HG03439 (cell line): ENCODE data around the gene ANKRD33B.

Source experiments
- ATAC-seq: cut with Tn5 transposase; IDR thresholded peaks from one replicate; pipeline ENCODE4 v1.9.1; 2021; ENCODE audit warnings: mild to moderate bottlenecking, moderate library complexity; ENCODE audit not compliant: unreplicated experiment

ANKRD33B gene

DNA sequence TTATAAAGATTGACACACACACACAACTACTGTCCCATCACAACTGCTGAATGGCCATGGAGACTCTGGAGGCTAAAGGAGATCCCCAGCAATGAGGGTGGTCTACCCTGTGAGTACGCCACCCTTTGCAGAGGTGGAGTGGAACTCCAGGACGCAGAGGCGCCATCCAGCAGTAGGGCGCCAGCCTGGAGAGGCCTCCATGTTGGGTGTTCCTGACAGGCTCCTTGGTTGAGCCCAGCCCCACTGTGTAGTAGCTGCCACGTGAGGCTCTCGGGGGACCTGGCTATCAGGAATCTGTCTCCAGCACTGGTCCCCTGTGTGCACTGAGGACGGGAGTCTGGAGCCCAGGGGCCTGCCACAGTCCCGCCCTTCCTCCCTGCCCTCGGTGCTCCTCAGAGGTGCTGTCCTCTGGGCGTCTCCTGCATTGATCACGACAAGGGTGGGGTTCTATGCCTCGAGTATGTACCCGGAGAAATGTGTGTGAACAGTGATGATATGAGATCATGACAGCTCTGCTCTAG, 124.8 kb downstream of the ANKRD33B start:
- no peak for ATAC-seq

DNA sequence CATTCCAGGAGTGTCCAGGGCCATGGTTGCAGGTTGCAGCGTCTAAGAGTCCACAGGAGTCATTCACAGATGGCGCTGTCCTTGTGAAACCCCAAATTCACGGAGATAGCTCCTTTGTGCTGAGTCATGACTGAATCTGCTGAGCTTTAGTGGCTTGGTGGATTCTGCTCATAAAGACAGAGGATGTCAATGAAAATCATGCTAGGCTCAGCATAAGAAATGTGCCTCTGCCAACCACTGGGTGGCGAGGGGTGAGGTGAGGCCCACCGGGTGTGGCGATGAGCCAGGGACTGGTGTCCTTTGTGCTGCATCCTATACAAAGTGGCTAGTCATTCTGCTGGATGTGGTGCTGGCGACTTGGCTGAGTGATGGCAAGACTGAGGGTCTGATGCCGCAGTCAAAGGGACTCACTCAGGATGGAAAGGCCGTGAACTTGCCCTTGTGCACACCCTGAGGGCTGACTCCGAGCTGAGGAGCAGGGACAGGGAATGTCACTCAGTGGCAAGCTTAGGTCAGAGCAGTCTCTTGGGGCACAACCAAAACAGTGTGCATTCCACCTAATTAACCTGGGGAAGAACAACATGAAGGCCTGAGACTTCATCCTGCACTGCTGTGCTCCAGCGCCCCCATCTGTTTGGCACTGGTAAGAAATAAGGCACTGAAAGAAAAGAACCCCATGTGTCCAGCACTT, 125.7 kb downstream of the ANKRD33B start:
- ATAC-seq: no peak

DNA sequence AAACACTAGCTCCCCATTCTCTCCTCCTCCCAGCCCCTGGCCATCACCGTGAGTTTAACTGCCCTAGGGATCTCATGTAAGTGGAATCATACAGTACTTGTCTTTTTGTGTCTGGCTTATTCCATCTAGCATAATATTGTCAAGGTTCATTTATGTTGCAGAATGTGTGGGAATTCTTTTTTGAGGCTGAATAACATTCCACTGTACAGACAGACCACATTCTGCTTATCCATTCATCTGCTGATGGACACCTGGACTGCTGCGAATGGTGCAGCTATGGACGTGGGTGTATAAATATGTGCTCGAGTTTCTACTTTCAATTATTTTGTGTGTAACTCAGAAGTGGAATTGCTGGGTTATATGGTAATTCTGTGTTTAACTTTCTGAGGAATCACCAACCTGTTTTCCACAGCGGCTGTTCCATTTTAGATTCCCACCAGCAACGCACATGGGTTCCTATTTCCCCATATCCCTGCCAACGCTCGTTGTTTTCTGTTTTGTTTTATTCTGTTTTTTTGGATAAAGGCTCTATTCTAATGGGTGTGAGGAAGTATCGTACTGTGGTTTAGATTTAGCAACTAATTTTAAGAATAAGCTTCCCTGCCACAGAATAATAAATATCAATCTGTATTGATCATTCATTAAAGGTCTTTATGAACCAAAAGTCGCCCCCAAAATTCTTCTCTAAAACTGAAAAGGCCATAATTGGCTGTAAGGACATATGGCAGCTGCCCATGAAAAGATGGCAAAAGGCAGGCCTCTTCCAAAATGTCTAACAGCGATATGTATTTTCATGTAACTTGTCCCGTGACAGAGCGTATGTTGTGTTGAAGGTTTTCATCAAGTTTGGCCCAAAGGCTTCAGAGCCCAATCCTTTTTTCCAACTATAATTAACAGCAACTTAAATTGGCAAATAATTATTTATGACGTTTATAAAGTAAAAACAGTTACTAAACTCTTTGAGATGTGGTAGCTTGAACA, 126.9 kb downstream of the ANKRD33B start:
- no peak for ATAC-seq

DNA sequence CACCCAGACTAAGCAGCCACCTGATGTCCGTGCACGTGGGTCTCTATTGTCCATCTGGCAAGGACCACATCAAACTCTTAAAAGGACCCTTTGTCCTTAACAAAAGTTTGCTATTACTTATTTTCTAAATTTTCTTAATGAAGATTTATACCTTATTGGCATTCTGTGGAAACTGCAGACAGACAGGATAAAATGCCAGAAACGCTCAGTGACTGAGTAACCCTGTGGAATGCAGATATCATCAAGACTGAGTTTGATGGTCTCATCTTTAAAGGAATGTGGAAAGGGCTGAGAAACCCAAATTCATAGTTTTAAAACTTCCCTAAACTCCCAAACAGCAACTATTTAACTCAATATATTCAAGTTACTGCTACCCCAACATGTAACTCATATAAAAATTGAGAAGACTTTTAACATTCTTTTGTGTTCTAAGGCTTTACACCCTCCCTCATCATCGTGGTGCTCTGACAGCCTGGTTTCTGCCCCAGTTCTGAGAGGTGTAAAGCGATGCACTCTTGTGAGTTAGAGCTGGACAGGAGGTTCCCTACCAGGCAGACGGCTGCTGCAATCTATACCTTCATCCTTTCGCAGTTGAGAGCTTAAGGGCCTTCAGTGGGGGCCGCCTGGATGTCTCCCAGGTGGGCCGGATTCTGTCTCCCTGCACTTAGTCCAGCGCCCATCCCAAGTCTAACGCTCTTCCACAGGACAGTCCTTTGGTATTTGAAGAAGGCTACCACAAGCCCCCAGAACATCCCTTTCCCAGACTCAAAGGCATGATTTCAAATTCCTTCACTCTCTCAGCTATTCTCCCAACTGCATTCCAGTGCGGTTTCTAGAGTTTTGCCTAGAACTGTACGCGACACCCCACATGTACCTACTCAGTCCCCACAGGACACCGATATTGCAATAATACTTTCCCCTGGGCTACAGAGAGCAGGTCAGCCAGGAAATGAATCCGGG, 128.2 kb downstream of the ANKRD33B start:
- no peak for ATAC-seq

DNA sequence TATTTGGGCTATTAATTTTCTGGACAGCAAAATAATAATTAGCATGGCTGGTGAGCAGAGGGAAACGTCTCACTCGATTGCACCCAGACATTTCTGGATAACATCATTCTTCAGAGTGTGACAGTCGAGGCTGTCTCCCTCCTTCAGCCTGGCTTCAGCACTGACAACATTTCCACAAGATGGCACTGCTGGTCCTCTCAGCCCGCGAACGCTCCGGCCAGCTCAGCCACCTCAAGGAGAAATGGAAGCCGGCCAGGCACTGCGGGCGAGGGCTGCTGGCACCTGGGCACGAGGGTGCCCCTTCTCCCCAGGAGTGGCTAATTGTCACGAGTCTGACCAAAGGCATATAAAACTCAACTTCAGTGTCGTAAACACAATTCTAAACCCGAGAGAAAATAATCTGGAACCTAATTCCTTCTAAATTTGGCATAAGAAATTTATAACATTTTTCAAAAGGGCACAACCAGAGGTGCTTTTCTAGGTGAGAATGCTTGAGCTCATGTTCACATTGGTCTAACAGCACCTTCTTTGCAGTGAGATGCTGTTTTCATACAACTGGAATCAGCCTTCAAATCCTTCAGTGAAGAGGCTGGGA, 131.3 kb downstream of the ANKRD33B start:
- ATAC-seq: no peak

DNA sequence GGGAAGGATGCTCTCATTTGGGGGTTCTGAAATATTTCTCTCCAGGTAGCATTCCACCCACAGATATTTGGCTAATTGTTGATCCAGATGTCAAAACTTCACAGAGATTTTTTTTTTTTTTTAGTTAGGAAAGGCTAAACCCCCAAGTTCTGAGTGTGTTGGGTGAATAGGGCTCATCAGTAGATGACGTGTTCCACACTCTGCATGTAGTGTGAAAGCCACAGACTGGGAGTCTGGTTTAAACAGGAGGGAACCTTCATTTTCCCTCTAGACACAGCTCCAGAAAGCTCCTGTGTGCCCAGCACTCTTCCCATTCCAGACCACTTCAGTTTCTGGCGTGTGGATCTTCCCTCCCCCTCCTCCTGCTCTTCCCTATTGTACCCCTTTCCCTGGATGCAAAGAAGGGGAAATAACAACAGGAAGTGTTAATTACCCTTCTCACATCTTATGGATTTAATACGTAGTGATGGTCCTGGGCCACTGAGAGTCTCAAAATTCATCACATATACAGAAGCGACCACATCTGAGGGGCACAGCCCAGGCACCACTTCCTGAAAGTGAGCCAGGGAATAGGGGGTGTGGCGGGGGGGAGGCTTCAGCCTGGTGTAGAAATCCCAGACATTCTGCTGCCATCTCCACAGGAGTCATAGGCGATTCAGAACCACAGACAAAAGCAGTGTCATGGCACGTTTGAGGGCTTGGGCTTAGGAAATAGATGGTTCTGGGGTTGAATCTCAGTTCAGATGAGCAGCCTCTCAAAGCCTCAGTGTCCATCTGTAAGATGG, 132.1 kb downstream of the ANKRD33B start:
- no peak for ATAC-seq

DNA sequence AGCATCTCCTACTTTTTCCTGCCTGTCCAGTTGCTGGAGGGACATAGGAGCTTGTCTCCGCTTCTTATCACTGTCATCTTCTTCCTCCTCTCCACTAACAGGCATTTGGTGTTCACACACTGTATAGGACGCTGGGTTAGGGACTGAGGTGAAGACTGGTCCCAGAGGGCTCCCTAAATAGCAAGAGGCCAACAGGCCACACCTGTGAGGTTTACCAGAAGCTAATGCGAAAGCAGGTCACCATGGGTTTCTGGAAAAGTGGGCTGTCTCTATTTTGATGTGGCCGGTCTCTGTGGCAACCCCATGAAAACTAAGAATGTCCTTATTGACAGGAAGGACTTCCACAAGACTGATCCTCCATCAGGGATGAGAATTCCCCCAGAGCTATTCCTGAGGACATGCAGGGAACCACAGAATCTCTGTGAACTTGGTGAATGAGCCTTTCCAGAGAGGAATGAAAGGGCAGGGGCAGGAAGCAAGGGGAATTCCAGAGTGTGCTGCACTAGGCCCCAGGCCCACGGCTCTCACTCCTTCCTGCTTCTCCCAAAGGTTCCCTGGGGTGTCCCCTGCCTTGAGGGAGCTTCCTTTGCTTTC, 135.5 kb downstream of the ANKRD33B start:
- peak; percentile 53 for ATAC-seq

DNA sequence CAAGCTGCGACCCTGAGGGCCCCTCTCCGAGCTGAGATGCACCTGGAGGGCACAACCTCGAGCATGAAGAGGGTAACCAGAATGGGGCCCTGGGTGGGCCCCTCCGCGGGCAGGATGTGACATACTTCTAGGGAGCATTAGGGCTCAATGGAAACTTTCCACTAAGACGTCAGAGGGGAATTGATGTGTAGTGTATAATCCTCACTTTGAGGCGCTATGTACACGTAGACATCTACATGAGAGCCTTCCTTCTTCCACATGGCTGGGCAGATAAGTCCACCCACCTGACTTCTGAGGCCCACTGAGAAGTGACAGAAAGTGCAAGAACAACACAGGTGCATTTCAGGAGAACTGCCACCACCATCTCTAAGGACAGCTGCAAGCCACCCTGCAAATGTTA, 136.1 kb downstream of the ANKRD33B start:
- peak; percentile 68 for ATAC-seq

DNA sequence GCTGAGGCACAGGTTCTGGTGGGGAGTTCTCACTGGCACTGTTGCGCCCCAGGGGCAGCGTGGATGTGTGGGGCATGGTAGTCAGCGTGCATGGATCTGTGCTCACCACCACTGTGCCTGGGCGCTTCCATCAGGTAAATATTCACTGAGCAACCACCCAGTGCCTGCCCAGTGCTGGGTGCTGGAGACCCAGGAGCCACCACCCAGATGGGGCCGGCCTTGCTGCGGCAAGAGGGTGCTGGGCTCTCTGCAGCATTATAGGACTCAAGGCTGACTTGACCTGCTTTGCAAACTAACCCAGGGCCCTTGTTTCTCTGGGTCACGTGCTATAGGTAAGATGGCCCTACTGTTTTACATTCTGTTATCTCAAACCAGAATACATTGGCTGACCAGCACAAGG, 136.6 kb downstream of the ANKRD33B start:
- peak; percentile 6 for ATAC-seq

DNA sequence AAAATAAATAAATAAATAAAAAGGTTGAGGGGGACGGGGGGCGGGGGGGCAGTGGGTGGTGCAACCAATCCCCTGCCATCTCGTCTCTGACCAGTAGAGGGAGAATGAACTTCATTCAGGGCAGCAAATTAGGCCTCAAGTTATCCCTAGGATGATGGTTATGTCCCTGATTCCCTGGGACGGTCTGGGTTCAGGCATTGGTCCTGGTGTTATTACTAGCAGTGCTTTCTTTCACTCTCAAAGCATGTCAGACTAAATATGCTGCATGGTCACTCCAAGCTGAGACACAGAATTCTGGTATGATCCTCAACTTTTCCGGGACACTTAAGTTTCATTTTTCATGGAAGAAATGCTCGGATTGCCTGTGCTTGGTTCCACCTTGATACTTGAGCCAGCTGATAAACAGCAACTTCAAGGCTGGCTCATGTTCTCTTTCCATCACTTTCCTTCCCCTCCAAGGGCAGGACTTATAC, 137.7 kb downstream of the ANKRD33B start:
- no peak for ATAC-seq

DNA sequence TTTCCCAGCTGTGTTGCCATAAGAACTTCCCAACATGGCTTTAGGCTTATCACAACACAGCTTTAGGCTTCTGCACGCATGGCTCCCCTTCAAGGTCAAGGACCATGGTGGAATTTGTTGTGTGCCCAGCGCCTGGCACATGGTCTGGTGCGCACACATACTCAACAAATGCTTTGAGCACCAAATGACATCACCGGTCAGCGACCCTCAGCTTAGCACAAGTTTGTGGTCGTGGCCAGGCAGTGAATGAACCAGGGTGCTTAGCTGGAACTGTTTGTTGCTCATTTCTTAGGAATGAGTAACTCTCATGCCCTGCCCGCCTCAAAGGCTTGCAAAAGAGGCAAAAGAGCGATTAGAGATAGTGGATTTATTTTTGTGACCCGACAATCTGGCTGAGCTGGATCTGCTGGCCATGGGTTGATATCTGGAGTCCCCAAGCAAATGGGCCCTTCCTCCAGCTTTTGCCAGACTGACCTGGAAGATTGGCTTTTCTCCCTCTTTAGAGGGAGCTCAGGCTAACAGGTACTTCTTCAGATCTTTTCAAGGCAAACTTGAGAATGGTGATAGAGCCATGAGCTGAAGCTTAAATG, 138.3 kb downstream of the ANKRD33B start:
- ATAC-seq: no peak

DNA sequence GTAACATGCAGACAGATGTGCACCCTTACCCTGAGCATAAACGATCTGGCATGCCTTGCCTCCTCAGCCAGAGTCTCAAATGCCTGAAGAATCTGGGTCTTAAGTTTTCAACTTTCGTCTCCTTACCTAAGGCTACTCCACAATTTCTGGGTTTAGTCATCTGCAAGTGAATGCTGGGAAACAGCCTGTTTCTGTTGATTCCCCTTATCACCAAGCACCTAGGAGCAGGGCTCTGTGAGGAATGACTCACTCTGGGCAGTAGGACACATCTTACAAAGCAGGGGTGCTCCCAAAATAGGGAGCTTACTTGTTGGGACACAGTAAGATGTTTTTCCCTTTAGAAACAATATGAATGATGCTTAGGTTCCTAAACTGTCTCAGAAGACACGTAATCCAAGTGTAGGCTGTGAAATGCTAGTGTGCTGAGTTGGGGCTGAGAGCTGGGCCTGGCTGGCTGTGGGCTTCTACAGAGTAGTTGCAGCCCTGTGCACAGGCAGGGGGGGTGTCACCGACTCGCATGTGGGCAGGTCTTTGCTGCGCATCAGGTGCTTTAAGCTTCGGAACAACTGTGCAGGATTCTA, 139.1 kb downstream of the ANKRD33B start:
- no peak for ATAC-seq

DNA sequence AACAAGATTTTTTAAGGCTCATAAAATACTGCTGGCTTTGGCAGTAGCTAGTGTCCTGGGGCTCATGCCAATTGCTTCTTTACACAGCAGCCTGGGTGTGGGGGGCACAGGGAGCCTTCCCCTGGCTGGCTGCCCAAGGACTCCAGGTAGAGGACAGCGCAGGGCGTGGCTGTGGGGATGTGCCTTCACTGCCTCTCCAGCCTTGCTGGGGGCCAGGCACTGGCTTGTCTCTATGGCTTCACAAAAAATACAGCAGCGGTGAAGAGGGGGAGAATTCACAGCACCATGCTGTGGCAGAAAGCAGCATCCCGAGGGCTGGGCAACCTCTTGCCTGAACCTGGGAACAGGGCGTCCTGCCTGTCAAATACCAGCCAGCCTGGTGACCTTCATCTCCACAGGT, 139.8 kb downstream of the ANKRD33B start:
- ATAC-seq: no peak

DNA sequence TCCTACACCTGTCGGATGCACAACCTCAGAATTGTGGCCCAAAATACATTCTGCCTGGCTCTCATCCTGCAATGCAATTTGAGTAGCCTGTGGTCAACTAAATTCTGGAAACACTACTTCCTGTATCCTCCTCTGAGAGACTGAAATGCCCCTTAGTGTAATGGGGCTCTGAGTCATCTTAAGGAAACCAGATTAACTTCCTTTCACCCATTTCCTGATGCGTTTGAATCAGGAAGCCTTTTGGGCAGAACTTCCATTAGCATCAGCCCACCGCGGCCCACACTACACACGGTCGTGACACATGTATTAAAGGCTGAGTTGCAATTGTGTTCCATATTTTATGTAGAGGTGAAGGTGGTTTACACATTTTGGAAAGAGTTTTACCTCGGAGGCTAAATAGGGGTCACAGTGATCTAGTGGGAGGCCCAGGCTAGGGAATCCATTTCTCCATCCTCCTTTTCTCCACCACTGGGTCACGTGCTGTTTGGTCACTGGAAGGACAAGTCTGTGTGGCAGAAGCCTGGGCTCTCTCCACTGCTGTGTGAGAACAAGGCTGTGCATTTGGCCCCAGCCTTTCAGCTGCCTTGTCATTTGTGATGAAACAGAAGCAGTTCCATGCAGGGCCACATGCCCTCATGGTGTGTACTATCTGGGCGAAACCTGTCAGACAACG, 141.2 kb downstream of the ANKRD33B start:
- ATAC-seq: no peak

DNA sequence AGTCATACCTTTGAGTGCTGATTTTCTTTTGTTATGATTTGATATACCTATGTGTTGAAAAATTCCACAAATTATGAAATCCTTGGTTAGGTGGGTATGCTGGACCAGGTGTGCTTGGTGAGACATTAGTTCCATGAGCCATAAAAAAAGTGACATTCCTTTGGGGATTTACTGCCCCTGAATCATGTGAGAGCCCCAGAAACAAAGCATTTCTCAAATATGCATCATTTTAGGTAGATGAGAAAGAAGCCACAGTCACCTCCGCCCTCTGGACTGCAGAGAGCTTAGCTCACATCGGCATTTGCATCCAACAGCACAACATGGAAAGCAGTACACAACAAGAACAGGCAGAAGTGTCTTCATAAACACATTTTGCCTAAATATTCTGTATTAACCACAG, 141.9 kb downstream of the ANKRD33B start:
- ATAC-seq: no peak

DNA sequence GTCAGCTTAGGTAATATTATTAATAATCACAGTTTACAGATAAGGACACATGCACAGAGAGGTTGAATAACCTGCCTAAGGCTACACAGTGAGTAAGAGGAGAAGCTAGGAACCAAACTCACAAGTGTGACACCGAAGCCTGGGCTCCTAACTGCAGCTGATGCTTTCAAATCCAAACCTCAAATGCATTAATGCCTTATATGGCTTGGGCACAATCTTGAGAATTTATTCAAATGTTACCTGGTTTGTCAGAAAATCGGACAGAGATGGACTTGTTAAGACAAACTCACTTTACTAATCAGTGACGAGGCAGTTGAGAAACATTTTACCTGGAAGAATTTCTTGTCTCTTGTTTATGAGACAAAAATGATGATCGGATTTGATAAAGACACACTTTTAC, 142.5 kb downstream of the ANKRD33B start:
- no peak for ATAC-seq
